Upper lobe of left lung (tissue), 4 donors: ENCODE measurements around the gene PHYKPL.

Experiments used
- CTCF ChIP-seq, 6 experiments: fragments of 450-650 bp in 4 of 6; fragments of 200-600 bp in 2 of 6; sonication (generic) in 2 of 6; IDR thresholded peaks; one replicate each; pipeline ENCODE4 v1.5.1; 2016 to 2019; ENCODE audit warnings: antibody characterized with exemption in 6 of 6
- POLR2A ChIP-seq, 4 donors: fragments of 450-650 bp; IDR thresholded peaks; one replicate each; pipeline ENCODE4 v1.5.1; 2016 to 2017; ENCODE audit warnings: antibody characterized with exemption in 4 of 4, mild to moderate bottlenecking in 2 of 4

GRCh38 chr5:178204182-178204934, 28.2 kb downstream of the PHYKPL start, which contains the start of gene HNRNPAB:
- TF ChIP-seq CTCF (IDR thresholded peaks at IDR 0.05), result peak in 2 of 6 experiments; percentile 19 to 32
- peak; percentile 95 to 100 (median 98) for TF ChIP-seq POLR2A (IDR thresholded peaks at IDR 0.05)
